RWPE2 (cell line): ENCODE measurements around the gene ZNF268.

Source experiments
- ATAC-seq: fragments of 200-7000 bp; cut with Tn5 transposase; 3 replicates; pipeline ENCODE4 v1.9.1; 2021; ENCODE audit warnings: low read depth
- DNase-seq: peaks from one replicate; pipeline ENCODE4 v3.0.0-alpha.2; 2020; ENCODE audit warnings: low spot score
- H3K27ac ChIP-seq: fragments of 450-650 bp; 2 replicates; pipeline ENCODE4 v1.5.1; 2017; ENCODE audit warnings: mild to moderate bottlenecking; ENCODE audit not compliant: poor library complexity, severe bottlenecking
- H3K27me3 ChIP-seq: fragments of 250-450 bp; sonication (Bioruptor Pico); 2 replicates; pipeline ENCODE4 v1.5.1; 2021; ENCODE audit warnings: mild to moderate bottlenecking, moderate library complexity; ENCODE audit not compliant: insufficient read depth, poor library complexity, severe bottlenecking
- H3K36me3 ChIP-seq: fragments of 250-450 bp; sonication (Bioruptor Pico); 2 replicates; pipeline ENCODE4 v1.5.1; 2020; ENCODE audit warnings: low read depth, mild to moderate bottlenecking, moderate library complexity
- H3K4me1 ChIP-seq: fragments of 250-450 bp; sonication (Bioruptor Pico); 2 replicates; pipeline ENCODE4 v1.5.1; 2021; ENCODE audit warnings: mild to moderate bottlenecking, moderate library complexity; ENCODE audit not compliant: insufficient read depth, poor library complexity, severe bottlenecking
- H3K4me3 ChIP-seq: fragments of 250-450 bp; sonication (Bioruptor Pico); 2 replicates; pipeline ENCODE4 v1.5.1; 2021; ENCODE audit warnings: mild to moderate bottlenecking, moderate library complexity; ENCODE audit not compliant: severe bottlenecking
- H3K9me3 ChIP-seq: fragments of 250-450 bp; sonication (Bioruptor Pico); 2 replicates; pipeline ENCODE4 v1.5.1; 2021; ENCODE audit warnings: mild to moderate bottlenecking, moderate library complexity; ENCODE audit not compliant: severe bottlenecking
- TF ChIP-seq, protein P1 (sequence below): fragments of 450-650 bp; IDR thresholded peaks from one replicate; pipeline ENCODE4 v1.5.1; 2017; ENCODE audit warnings: mild to moderate bottlenecking, moderate library complexity; ENCODE audit not compliant: poor library complexity, severe bottlenecking

The ZNF268 gene

GRCh38 chr12:133233006-133233405, 51.7 kb downstream of the ZNF268 start:
- DNase-seq (no peak), ATAC-seq (no peak)
- H3K4me1 ChIP-seq: no peaks in the 10 kb centered on the region
- H3K9me3 ChIP-seq: peaks cover 9% of the 10 kb centered on the region
- H3K36me3 ChIP-seq: no peaks in the 10 kb centered on the region
- H3K27ac ChIP-seq: no peak overlapping the region
- H3K4me3 ChIP-seq: no peak overlapping the region
- TF ChIP-seq, protein P1, sequence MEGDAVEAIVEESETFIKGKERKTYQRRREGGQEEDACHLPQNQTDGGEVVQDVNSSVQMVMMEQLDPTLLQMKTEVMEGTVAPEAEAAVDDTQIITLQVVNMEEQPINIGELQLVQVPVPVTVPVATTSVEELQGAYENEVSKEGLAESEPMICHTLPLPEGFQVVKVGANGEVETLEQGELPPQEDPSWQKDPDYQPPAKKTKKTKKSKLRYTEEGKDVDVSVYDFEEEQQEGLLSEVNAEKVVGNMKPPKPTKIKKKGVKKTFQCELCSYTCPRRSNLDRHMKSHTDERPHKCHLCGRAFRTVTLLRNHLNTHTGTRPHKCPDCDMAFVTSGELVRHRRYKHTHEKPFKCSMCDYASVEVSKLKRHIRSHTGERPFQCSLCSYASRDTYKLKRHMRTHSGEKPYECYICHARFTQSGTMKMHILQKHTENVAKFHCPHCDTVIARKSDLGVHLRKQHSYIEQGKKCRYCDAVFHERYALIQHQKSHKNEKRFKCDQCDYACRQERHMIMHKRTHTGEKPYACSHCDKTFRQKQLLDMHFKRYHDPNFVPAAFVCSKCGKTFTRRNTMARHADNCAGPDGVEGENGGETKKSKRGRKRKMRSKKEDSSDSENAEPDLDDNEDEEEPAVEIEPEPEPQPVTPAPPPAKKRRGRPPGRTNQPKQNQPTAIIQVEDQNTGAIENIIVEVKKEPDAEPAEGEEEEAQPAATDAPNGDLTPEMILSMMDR: no peak
- H3K27me3 ChIP-seq: no peaks in the 10 kb centered on the region

GRCh38 chr12:133233993-133234564, 52.8 kb downstream of the ZNF268 start:
- DNase-seq (no peak), ATAC-seq (no peak)
- H3K9me3 ChIP-seq: peaks cover 11% of the 10 kb centered on the region
- no peak overlapping the region for H3K4me3 ChIP-seq
- TF ChIP-seq, protein P1: no peak
- no peaks in the 10 kb centered on the region for H3K36me3 ChIP-seq
- no peaks in the 10 kb centered on the region for H3K27me3 ChIP-seq
- no peaks in the 10 kb centered on the region for H3K4me1 ChIP-seq
- no peak overlapping the region for H3K27ac ChIP-seq

- H3K9me3 ChIP-seq: peaks cover 8% of the 10 kb centered on the region
- DNase-seq: no peak
- H3K4me1 ChIP-seq: no peaks in the 10 kb centered on the region
- H3K36me3 ChIP-seq: no peaks in the 10 kb centered on the region
- no peak overlapping the region for H3K27ac ChIP-seq
- ATAC-seq: no peak
- TF ChIP-seq, protein P1: no peak
- no peaks in the 10 kb centered on the region for H3K27me3 ChIP-seq
- H3K4me3 ChIP-seq: no peak overlapping the region
Measured at GRCh38 chr12:133234971-133235370, 53.7 kb downstream of the ZNF268 start.

GRCh38 chr12:133235401-133236112, 54.3 kb downstream of the ZNF268 start, which contains the start of gene ANHX:
Gene ANHX (minus strand): TSS chr12:133235877. CDS start chr12:133234356, 1,521 bp downstream.
- TF ChIP-seq, protein P1: no peak
- DNase-seq (no peak), ATAC-seq (no peak)
- peaks cover 7% of the 10 kb centered on the region for H3K9me3 ChIP-seq
- no peaks in the 10 kb centered on the region for H3K36me3 ChIP-seq
- H3K27ac ChIP-seq: no peak within 1 kb of the TSS
- H3K4me3 ChIP-seq: no peak within 1 kb of the TSS
- no peaks in the 10 kb centered on the region for H3K4me1 ChIP-seq
- no peaks in the 10 kb centered on the region for H3K27me3 ChIP-seq

GRCh38 chr12:133236144-133236543, 54.8 kb downstream of the ZNF268 start:
- TF ChIP-seq, protein P1: no peak
- Histone ChIP-seq H3K9me3 (peaks cover 7% of the 10 kb centered on the region), H3K4me3 (no peak overlapping the region), H3K27me3 (no peaks in the 10 kb centered on the region), H3K36me3 (no peaks in the 10 kb centered on the region), H3K27ac (no peak overlapping the region), H3K4me1 (no peaks in the 10 kb centered on the region)
- ATAC-seq: no peak
- no peak for DNase-seq
